Endometrial microvascular endothelial cells (primary cell): ENCODE results near the gene KCNQ2. TPM values are rescaled to one million over a fixed set of nuclear protein-coding genes. Genes with fewer than 3 reads are reported as not detected.

Source experiments
- in situ Hi-C: cut with HindIII; loops from 2 replicates; pipeline ENCODE4 v1.10.0; 2017; ENCODE audit warnings: low sequenced_read_pairs, low pct_unique_long_range_greater_than_20kb; ENCODE audit errors: inconsistent ontology term
- total RNA-seq: library from RNA; depleted of rRNA; stranded (reverse); fragments of >200 nt; gene quantifications from one replicate; pipeline ENCODE4 v1.2.3, GENCODE V29; 2015; ENCODE audit errors: inconsistent ontology term

The KCNQ2 gene
- total RNA-seq, 1 donor from 2014 or later, result not detected

DNA sequence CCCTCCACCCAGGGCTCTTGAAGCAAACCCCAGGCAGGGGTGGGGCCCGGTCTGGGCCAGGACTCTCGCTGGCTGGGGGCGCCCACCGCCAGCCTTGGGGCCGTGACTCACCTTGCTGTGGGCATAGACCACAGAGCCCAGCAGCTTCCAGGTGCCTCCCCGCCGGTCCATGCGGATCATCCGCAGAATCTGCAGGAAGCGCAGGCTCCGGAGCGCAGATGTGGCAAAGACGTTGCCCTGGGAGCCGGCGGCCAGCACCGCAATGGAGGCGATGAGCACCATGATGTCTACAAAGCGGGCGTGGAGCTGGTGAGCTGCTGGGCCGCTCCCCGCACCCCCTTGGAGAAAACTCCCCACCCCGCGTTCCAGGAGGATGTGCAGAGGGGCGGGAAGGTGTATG, 27.9 kb downstream of the KCNQ2 start:
- in situ Hi-C loops, result no loop called here

DNA sequence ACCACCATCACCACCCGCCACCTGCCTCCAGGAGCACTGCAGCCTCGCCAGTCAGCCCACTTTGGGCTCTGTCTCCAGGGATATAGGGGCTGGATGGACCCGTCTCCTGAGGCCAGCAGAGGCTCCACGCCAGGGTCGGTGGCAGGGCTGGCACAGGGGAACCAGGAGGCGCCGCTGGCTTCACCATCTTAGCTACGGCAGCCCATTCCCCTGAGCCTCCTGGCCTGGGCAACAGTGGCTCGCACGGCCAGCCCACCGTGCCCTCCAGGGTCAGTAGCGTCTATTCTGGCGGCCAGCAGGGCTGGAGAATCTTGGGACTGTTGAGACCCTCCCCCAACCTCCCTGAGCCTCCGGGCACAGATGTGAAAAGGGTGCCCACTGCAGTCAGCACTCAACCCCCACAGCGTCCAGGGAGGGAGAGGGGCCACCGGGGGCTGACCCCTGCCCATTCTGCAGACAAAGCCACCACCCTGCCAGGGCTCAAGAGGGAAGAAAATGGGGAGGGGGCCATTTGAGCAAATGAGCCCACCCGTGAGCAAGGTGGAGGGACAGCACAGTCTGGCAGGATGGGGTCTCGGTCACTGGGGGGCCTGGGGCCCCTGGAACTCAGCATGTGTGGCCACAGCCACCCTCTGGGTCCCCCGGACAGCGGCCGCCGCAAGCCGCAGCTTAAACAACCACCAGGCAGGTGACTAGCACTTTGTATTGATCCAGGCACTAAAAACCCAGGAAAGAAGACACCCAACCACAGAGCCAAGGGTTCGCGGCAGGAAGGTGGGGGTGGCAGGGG, 28.7 kb downstream of the KCNQ2 start:
- in situ Hi-C loops, result no loop called here

DNA sequence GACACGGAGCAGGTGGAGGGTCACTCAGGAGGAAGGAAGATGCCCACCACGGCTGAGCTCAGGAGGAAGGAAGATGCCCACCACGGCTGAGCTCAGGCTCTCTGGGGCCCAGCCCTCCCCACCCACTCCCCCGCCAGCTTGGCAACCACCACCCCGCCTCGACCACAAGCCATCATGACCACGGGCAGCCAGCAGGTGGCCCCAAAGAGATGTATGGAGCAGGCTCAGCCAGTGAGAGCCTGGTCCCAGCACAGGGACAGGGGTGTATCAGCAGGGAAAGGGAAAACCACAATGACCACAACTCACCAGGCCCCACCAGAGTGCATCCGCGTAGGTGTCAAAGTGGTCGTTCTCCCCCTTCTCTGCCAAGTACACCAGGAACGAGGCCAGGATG, 30.4 kb downstream of the KCNQ2 start:
- in situ Hi-C loops, result no loop called here

DNA sequence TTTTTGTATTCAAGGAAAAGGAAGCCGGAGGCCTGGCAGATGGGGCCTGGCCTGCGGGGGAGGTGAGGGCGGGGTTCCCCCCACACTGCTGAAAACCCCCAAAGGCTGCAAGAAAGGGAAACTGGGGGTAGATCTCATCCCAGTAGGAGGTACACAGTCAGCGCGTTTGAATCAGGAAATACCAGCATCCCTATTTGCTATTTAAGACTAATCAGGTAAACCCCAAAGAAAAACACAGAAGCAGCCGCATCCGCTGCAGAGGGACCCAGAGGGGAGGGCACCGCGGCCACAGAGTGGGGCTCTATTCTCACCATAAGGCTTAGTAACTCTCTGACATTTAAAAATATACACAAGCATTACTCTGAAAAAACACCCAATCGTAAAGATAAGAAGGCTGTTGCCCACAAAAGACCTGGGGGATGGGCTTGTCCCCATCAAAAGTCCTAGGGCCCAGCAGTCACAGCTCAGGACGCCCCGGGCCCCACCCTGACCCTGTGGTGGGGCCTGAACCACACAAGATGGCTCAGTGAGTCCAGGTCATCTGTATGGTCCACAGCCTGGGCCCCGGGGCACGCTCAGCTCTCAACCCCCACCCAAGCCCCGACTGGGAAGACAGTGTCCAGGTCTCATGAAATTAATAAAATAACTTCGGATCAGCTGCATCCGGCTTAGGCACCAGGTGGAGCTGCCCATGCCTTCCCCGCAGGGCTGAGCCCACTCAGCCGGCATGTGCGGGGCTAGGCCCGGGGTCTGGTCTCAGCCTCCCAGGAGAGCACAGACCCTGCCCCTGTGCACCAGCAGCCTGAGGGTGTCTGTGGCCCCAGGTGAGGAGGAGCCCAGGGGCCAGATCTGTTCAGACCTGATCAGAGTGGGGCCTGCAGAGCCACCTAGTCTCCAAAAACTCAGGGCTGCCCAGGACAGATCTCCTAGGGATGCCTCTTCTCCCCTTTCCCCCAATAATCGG, 31.0 kb downstream of the KCNQ2 start:
- in situ Hi-C loops, result no loop called here

DNA sequence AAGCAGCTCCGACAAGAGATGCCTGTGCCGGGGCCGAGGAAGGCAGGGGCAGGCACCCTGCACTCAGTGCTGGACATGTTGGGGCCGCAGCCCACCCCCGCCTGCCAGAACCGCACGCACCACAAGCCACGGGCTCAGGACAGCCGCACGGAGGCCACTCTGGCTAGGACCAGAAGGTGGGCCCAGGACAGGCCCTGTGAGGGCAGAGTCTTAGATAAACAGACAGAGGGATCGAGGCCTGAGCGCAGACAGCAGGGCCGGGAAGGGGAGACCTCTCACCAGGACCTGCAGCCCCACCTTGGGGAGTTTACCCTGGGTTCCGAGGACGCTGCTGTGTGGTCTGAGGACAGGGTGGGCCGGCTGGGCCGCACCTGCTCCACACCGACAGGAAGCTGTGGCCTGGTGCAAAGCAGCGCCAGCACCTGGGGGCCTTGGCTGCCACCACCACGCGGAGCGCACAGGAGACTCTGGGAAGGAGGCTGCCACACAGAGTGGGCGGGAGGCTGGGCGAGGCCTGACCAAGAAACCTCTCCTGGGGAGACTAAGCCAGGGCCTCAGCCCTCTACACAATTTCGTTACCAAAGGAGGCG, 32.0 kb downstream of the KCNQ2 start:
- in situ Hi-C loops, result no loop called here

DNA sequence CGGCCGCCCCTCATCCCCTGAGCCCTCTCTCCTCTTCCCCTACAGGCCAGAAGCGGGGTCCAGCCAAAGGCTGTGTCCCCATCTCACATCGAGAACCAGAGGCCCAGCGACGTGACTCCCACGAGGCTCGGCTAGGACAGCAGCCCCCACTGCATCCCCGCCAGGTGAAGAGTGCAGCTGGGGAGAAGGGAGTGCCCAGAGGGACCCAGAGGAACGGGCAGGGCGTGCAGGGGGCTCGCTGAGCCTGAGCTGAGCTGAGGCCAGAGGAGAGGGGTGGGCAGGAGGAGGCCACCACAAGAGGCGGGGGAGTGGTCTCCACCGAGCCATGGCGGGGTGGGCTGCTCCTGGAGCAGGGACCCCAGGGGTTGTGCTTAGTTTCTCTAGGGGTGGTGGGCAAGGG, 32.6 kb downstream of the KCNQ2 start:
- in situ Hi-C loops, result no loop called here

DNA sequence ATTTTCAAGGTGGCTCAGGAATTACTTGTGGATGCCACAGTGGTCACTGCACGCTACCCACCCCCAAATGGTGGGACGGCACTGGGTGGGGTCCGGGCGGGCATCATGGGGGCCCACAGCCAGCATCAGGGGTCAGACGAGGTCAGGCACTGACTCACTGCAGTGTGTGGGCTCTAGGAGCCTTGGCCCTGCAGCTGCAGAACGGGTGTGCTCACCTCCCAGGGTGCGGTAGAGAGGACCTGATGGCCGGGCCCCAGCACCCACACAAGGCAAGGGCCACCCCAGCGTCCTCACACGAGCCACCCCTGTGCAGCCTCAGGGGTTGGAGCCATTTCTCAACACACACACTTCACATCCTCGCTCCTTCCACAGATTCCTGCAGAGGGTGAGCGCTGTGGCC, 34.3 kb downstream of the KCNQ2 start:
- in situ Hi-C loops, result no loop called here

DNA sequence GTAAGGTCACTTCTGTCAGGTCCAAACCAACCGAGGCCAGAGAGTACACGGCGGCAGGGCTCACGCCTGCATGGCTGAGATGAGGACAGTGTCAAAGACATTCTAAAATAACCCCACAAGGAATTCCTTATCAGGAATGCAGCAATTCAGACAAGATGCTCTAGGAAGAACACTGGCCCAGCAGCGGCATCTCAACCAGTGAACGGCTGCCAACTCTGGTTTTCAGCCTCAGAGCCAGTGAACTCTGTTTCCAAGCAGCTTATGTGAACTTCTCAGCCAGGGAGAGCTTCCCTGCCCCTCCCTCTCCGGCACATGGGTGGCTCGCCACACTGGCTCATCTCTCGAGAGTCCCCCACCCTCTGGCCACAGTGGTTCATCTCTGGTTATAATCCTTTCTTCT, 36.9 kb downstream of the KCNQ2 start:
- in situ Hi-C loops, result no loop called here

DNA sequence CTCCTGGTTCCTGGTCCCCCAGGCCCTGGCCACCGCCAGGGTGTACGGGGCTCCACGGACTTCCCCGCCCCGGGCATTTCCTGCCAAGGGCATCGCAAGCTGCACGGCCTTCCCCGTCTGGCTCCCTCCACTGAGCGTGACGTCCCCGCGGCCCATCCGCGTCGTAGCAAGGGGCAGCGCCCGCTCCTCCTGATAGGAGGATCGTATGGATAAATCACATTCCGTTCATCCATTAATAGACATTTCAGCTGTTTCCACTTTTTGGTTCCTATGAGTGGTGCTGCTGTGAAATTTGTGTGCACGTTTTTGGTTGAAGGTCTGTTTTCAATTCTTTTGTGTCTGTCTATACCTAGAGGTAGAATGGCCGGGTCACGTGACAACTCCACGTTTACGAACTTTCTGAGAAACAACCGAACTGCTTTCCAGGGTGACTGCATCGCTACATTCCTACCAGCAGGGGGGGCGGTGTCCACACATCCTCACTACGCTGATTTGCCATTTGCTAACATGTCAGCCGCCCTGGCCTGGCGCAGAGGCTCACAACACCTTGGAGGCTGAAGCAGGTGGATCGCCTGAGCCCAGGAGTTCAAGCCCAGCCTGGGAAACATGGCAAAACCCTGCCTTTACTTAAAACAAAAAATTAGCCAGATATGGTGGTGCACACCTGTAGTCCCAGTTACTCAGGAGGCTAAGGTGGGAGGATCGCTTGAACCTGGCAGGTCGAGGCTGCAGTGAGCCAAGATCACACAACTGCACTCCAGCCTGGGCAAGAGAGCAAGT, 37.7 kb downstream of the KCNQ2 start:
- in situ Hi-C loops, result no loop called here

DNA sequence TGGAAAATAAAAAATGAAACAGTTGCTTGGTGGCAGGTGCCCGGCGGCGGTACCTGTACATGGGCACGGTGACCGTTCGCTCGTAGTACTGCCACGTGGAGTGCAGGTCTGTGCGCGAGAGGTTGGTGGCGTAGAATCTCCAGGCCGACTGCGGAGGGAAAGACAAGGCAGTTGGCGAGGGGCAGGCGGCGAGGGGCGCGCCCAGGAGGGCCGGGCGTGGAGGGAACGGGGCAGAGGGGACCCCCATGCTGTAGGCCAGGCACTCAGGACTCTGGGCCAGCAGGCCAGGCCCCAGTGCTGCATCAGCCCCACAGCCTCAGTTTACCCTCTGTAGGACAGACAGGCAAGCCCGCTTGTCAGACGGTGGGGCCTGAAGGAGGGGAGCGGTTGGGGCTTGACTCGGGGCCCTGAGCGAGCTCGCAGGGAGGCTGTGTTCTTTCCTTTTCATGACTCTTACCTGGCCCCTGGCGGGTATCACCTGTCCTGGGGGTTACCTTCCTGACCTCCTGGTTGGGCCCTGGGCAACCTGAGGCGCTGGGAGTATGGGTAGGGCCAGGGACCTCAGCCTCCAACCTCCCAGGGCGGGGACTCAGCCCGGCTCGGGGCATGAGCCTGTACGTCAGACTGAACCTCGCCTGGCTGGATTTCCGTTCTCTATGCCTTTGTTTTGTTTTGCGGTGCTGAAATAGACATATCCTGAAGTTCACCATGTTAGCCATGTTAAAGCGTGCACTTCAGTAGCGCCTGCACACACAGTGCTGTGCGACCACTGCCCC, 38.5 kb downstream of the KCNQ2 start:
- in situ Hi-C loops, result no loop called here

DNA sequence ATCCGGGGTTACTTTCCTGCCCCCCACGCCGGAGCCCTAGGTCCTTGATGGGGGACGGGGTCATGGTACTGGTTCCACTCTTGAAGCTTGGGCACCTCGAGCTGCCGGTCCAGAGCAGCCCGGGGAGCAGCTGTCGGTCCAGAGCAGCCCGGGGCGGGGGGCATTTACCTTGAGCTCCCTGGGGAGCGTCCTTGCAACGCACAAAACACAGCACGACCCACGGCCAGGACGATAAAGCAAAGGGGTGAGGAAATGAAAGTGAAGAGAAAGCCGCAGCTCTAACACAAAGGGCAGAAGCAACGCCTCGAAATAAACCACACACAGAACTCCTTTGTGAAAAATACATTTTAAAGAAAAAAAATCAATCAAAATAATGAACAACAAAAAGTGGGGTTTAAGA, 39.1 kb downstream of the KCNQ2 start:
- in situ Hi-C loops, result no loop called here

DNA sequence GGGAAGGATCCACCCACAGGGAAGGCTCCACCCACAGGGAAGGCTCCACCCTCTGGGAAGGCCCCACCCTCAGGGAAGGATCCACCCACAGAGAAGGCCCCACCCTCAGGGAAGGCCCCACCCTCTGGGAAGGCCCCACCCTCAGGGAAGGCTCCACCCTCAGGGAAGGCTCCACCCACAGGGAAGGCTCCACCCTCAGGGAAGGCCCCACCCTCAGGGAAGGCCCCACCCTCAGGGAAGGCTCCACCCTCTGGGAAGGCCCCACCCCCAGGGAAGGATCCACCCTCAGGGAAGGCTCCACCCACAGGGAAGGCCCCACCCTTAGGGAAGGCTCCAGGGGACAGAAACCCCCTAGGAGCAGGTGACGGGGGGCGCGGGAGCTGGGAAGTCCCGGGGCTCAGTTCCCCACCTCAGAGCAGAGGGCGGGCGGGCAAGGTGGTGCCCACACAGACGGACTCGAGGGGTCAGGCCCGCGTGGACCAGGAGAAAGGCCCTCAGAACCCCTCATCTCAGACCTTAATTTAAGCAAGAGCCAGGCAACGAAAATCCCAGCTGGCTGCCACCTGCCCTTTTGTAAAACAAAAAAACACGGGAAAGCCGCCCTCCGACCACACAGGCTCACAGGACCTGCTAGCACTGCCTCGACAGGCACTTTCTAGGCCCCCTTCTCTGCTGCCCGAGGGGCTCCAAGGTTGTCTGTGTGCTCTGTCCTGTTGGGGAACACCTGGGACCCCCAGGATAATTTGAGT, 39.7 kb downstream of the KCNQ2 start:
- in situ Hi-C loops, result no loop called here

DNA sequence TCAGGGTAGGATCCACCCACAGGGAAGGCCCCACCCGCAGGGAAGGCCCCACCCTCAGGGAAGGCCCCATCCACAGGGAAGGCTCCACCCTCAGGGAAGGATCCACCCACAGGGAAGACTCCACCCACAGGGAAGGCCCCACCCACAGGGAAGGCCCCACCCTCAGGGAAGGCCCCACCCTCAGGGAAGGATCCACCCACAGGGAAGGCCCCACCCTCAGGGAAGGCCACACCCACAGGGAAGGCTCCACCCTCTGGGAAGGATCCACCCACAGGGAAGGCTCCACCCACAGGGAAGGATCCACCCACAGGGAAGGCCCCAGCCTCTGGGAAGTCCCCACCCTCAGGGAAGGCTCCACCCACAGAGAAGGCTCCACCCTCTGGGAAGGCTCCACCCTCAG, 40.5 kb downstream of the KCNQ2 start:
- in situ Hi-C loops, result no loop called here

DNA sequence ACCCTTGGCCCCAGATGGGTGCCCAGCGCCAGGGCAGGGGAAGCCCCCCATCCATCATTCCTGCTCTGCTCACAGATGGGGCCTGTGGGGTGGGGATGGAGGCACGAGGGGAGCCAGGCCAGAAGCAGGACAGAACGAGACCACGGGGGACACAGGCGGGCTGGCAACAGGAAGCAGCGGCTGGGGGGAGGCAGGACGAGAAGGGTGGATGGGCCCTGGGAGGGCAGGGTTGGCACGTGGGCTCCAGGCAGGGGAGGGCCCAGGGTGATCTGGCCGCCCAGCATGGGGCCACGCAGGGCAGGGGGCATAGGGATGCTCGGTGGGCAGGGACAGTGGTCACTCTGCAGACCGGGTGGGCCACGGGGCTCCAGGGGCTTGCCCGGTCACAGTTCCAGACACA, 41.6 kb downstream of the KCNQ2 start:
- in situ Hi-C loops, result no loop called here

DNA sequence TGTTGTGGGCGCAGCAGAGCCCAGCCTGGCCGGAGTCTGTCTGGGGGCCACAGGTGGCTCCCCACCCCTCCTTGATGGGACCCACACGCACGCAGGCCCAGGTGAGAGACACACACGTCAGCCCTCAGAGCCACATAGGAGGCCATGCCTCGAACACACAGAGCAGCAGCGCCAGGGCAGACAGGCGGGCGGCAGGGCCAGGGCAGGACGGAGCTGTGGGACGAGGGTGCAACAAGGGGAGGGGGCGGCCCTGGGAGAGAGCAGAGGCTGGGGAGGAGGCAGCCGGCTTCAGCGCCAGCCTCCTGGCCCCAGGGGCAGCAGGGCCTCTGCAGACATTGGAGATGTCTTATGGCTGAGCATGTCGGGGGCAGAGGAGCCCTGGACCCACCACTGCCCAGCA, 42.5 kb downstream of the KCNQ2 start:
- in situ Hi-C loops, result no loop called here

DNA sequence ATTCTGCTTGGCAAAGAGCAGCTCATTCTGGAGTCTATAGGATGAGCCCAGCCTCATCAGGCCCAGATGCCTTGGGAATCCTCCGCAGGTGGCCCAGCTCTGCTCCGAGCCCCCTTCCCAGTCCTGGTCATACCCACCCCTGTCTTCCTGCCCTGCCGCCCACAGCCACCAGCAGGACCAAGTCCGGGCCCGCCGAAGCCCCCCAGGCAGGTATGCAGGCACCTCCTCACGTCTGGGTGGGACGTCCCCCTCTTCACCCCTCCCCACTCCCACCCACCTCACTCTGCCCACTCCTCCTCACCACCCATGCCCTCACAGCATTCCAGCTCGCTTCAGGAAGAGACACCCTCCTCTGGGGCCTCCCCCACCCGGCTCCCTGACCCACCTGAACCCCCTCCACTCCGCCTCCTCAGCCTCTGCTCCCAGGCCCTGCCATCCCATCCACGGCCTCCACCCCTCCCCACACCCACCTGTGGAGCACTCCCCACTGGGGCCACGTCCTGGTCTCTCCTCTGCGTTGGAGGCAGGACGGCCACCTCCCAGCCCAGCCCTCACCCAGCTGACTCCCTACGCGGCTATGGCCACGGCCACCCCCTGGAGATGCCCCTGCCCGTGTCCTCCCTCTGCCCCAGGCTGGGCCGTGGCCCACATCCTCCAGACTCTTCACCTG, 43.4 kb downstream of the KCNQ2 start:
- in situ Hi-C loops, result no loop called here

DNA sequence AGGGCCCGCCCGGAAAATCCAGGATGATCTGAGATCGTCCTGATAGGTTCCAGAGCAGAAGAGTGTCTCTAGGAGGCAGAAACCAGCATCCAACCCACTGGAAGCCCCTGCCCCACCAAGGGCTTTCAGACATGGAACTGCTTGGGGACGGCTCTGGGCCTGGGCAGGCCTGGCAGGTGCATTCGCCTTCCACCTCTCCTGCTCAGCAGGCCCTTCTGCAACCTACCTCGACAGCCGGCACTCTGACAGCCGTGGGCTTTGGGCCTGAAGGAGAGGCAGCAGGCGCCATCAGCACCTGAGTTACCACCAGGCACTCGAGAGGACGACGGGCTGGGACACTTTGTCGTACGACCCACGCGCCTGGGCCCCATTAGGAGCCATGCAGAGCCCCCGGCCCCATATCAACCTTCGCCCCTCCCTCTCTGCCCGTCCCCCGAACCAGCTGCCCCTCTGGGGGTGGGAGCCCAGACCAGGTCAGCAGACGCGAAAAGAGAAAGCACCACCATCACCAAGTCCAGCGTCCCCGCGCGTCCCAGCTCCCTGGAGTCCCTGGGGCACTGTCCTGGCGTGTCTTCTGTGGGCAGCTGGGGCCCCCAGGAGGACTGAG, 44.6 kb downstream of the KCNQ2 start:
- in situ Hi-C loops, result no loop called here
